Lower leg skin (tissue), 3 donors: ENCODE measurements around the gene RFPL3.

Experiments
- POLR2A ChIP-seq, 2 donors: fragments of 450-650 bp; IDR thresholded peaks; one replicate each; pipeline ENCODE4 v1.6.1; 2016 to 2017; ENCODE audit warnings: antibody characterized with exemption in 2 of 2, mild to moderate bottlenecking in 1 of 2, moderate library complexity in 1 of 2
- TF ChIP-seq, protein P1 (sequence below), 3 donors: fragments of 450-650 bp; IDR thresholded peaks; one replicate each; pipeline ENCODE4 v1.5.1; 2016; ENCODE audit warnings: antibody characterized with exemption in 3 of 3, mild to moderate bottlenecking in 3 of 3, moderate library complexity in 2 of 3

DNA sequence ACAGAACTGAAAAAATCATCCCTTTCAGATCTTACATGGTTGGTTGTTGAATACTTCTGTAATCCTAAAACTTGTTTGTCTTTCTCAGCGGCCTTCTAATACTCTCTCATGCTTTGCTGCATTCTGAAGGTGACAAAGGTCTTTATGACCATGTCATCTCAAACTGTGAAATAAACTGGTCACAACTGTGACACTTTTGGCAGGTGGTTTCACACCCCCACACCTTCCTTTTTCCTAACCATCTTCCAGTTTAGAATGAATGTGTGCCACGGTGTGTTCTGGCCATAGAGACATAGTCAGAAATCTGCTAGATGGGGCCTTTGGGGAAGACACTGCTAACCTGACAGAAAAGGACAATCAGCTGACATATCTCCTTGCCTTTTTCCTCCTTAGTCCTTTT, 14.7 kb upstream of the RFPL3 start:
- TF ChIP-seq, protein P1, sequence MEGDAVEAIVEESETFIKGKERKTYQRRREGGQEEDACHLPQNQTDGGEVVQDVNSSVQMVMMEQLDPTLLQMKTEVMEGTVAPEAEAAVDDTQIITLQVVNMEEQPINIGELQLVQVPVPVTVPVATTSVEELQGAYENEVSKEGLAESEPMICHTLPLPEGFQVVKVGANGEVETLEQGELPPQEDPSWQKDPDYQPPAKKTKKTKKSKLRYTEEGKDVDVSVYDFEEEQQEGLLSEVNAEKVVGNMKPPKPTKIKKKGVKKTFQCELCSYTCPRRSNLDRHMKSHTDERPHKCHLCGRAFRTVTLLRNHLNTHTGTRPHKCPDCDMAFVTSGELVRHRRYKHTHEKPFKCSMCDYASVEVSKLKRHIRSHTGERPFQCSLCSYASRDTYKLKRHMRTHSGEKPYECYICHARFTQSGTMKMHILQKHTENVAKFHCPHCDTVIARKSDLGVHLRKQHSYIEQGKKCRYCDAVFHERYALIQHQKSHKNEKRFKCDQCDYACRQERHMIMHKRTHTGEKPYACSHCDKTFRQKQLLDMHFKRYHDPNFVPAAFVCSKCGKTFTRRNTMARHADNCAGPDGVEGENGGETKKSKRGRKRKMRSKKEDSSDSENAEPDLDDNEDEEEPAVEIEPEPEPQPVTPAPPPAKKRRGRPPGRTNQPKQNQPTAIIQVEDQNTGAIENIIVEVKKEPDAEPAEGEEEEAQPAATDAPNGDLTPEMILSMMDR (IDR thresholded peaks at IDR 0.05) = no peak
- TF ChIP-seq POLR2A (IDR thresholded peaks at IDR 0.05) = no peak
